IMR-90 (cell line): ENCODE measurements around the gene OVOL3. TPM values are rescaled to one million over a fixed set of nuclear protein-coding genes. Genes with fewer than 3 reads are reported as not detected.

ENCODE experiments used
- ATAC-seq: fragments of 200-7000 bp; cut with Tn5 transposase; 2 replicates; pipeline ENCODE4 v1.9.1; 2020; ENCODE audit warnings: low read depth, mild to moderate bottlenecking, moderate library complexity
- BruUV-seq: library from RNA; stranded (reverse); fragments of 400-500 nt; replicated peaks from 2 replicates; lab custom pipeline; 2021; lab: Mats Ljungman, UMichigan
- CTCF ChIA-PET: fragments of 300-600 bp; formaldehyde crosslinking; extraction: SDS; loops from one replicate; lab custom pipeline; 2021; ENCODE audit warnings: antibody characterized with exemption; lab: Yijun Ruan, JAX
- POLR2A ChIA-PET: fragments of 300-600 bp; sonication (Branson Sonifier 250); formaldehyde crosslinking; loops from one replicate; lab custom pipeline; 2022; ENCODE audit warnings: antibody characterized with exemption; ENCODE audit not compliant: unreplicated experiment; lab: Charles Lee
- DNase-seq: peaks from one replicate; pipeline ENCODE4 v3.0.0; 2013
- H2AFZ ChIP-seq: replicated peaks from 2 replicates; pipeline ENCODE3; 2013; ENCODE audit warnings: low read length, mild to moderate bottlenecking; ENCODE audit not compliant: poor library complexity
- H2AK5ac ChIP-seq: 2 replicates; pipeline ENCODE4 v1.6.1; 2013; ENCODE audit warnings: low read depth, low read length, inconsistent platforms
- H2AK9ac ChIP-seq: replicated peaks from 2 replicates; pipeline ENCODE3; 2013; ENCODE audit warnings: mild to moderate bottlenecking, low read depth, low read length, moderate library complexity; ENCODE audit not compliant: poor library complexity
- H2BK120ac ChIP-seq: 2 replicates; pipeline ENCODE4 v1.6.1; 2013; ENCODE audit warnings: low read depth, low read length, inconsistent platforms
- H2BK15ac ChIP-seq: 3 replicates; pipeline ENCODE4 v1.6.1; 2013; ENCODE audit warnings: low read depth, low read length, inconsistent platforms
- H2BK20ac ChIP-seq: 2 replicates; pipeline ENCODE4 v1.6.1; 2013; ENCODE audit warnings: low read depth, mild to moderate bottlenecking, inconsistent platforms, low read length, moderate library complexity
- H2BK5ac ChIP-seq: 2 replicates; pipeline ENCODE4 v1.6.1; 2013; ENCODE audit warnings: mild to moderate bottlenecking, low read depth, low read length, inconsistent platforms; ENCODE audit not compliant: poor library complexity, severe bottlenecking
- H3K14ac ChIP-seq: replicated peaks from 2 replicates; pipeline ENCODE4 v1.6.1; 2013; ENCODE audit warnings: low read depth, low read length, inconsistent platforms
- H3K18ac ChIP-seq: 2 replicates; pipeline ENCODE4 v1.6.1; 2013; ENCODE audit warnings: low read depth, low read length, control low read depth
- H3K23ac ChIP-seq: 2 replicates; pipeline ENCODE4 v1.6.1; 2013; ENCODE audit warnings: low read depth, low read length, inconsistent platforms
- H3K27ac ChIP-seq: 2 replicates; pipeline ENCODE4 v1.5.1; 2013; ENCODE audit warnings: mild to moderate bottlenecking, control low read depth, low read length; ENCODE audit not compliant: insufficient read depth
- H3K27me3 ChIP-seq: 2 replicates; pipeline ENCODE4 v1.6.1; 2013; ENCODE audit warnings: low read length; ENCODE audit not compliant: control insufficient read depth, insufficient read depth
- H3K36me3 ChIP-seq: 2 replicates; pipeline ENCODE4 v1.6.1; 2013; ENCODE audit warnings: low read length, mixed read lengths; ENCODE audit not compliant: control insufficient read depth, insufficient read depth
- H3K4ac ChIP-seq: 2 replicates; pipeline ENCODE4 v1.6.1; 2013; ENCODE audit warnings: low read depth, low read length, inconsistent platforms
- H3K4me1 ChIP-seq: 2 replicates; pipeline ENCODE4 v1.6.1; 2013; ENCODE audit warnings: low read length, mixed read lengths; ENCODE audit not compliant: control insufficient read depth, insufficient read depth
- H3K4me2 ChIP-seq: 2 replicates; pipeline ENCODE4 v1.6.1; 2013; ENCODE audit warnings: low read depth, mild to moderate bottlenecking, control low read depth, low read length, moderate library complexity
- H3K4me3 ChIP-seq: 2 replicates; pipeline ENCODE4 v1.5.1; 2013; ENCODE audit warnings: low read depth, mild to moderate bottlenecking, control low read depth, low read length, moderate library complexity; ENCODE audit not compliant: insufficient read depth
- H3K56ac ChIP-seq: 2 replicates; pipeline ENCODE4 v1.6.1; 2013; ENCODE audit warnings: low read length, inconsistent platforms; ENCODE audit not compliant: insufficient read depth; ENCODE audit errors: extremely low read depth
- H3K79me1 ChIP-seq, 2 experiments: 2 replicates each; pipeline ENCODE4 v1.6.1; 2013; ENCODE audit warnings: low read length in 2 of 2, inconsistent platforms in 1 of 2, low read depth in 1 of 2
- H3K9ac ChIP-seq: 2 replicates; pipeline ENCODE4 v1.6.1; 2013; ENCODE audit warnings: low read depth, low read length, control low read depth
- H3K9me1 ChIP-seq: 2 replicates; pipeline ENCODE4 v1.6.1; 2013; ENCODE audit warnings: low read length, inconsistent platforms; ENCODE audit not compliant: insufficient read depth
- H3K9me3 ChIP-seq: 2 replicates; pipeline ENCODE4 v1.6.1; 2013; ENCODE audit warnings: low read length; ENCODE audit not compliant: control insufficient read depth, insufficient read depth
- H4K20me1 ChIP-seq: 2 replicates; pipeline ENCODE4 v1.6.1; 2013; ENCODE audit warnings: low read length, inconsistent platforms; ENCODE audit not compliant: insufficient read depth
- H4K5ac ChIP-seq: 2 replicates; pipeline ENCODE4 v1.6.1; 2013; ENCODE audit warnings: mild to moderate bottlenecking, low read depth, low read length, control low read depth
- H4K8ac ChIP-seq, 2 experiments: 2 replicates each; pipeline ENCODE4 v1.6.1; 2013; ENCODE audit warnings: low read depth in 2 of 2, low read length in 2 of 2, control low read depth in 1 of 2, inconsistent platforms in 1 of 2
- H4K91ac ChIP-seq: 2 replicates; pipeline ENCODE4 v1.6.1; 2013; ENCODE audit warnings: low read depth, low read length, inconsistent platforms; ENCODE audit not compliant: insufficient read depth
- BHLHE40 ChIP-seq: fragments of 150-350 bp; IDR thresholded peaks from 2 replicates; pipeline ENCODE4 v1.6.1; 2016; ENCODE audit warnings: mild to moderate bottlenecking, low read depth, low read length
- CEBPB ChIP-seq: IDR thresholded peaks from 2 replicates; pipeline ENCODE4 v1.6.1; 2012; ENCODE audit warnings: low read depth, low read length, improper control_type of control experiment
- CHD1 ChIP-seq: IDR thresholded peaks from 2 replicates; pipeline ENCODE4 v1.6.1; 2012; ENCODE audit warnings: low read depth, low read length, improper control_type of control experiment
- CTCF ChIP-seq: conservative IDR thresholded peaks from 2 replicates; pipeline ENCODE4 v1.5.1; 2012; ENCODE audit warnings: mild to moderate bottlenecking, low read depth, low read length, improper control_type of control experiment
- ELK1 ChIP-seq: fragments of 150-350 bp; IDR thresholded peaks from 2 replicates; pipeline ENCODE4 v1.6.1; 2016; ENCODE audit warnings: low read depth, mild to moderate bottlenecking, low read length, moderate library complexity, borderline replicate concordance
- FOS ChIP-seq: fragments of 150-350 bp; IDR thresholded peaks from 2 replicates; pipeline ENCODE4 v1.6.1; 2016; ENCODE audit warnings: low read depth, low read length
- MAFK ChIP-seq: IDR thresholded peaks from 2 replicates; pipeline ENCODE4 v1.6.1; 2012; ENCODE audit warnings: low read depth, low read length, improper control_type of control experiment
- MAZ ChIP-seq: IDR thresholded peaks from 2 replicates; pipeline ENCODE4 v1.6.1; 2012; ENCODE audit warnings: low read depth, mild to moderate bottlenecking, low read length, improper control_type of control experiment, moderate library complexity, borderline replicate concordance
- POLR2A ChIP-seq: IDR thresholded peaks from 2 replicates; pipeline ENCODE4 v1.6.1; 2012; ENCODE audit warnings: mild to moderate bottlenecking, low read depth, low read length
- RCOR1 ChIP-seq: IDR thresholded peaks from 2 replicates; pipeline ENCODE4 v1.6.1; 2012; ENCODE audit warnings: mild to moderate bottlenecking, low read length, improper control_type of control experiment; ENCODE audit not compliant: insufficient replicate concordance
- RFX5 ChIP-seq: IDR thresholded peaks from 2 replicates; pipeline ENCODE4 v1.8.0; 2012; ENCODE audit warnings: low read depth, mild to moderate bottlenecking, low read length, moderate library complexity
- SMC3 ChIP-seq: fragments of 150-350 bp; IDR thresholded peaks from 2 replicates; pipeline ENCODE4 v1.6.1; 2016; ENCODE audit warnings: low read depth, mild to moderate bottlenecking, antibody characterized with exemption, low read length, moderate library complexity
- USF2 ChIP-seq: fragments of 150-350 bp; IDR thresholded peaks from 2 replicates; pipeline ENCODE4 v1.6.1; 2017; ENCODE audit warnings: mild to moderate bottlenecking, antibody characterized with exemption, low read length, low read depth
- WGBS, 2 experiments: methylation state at CpG; one replicate each; pipeline versions ENCODE4 v1.1.5 to v1.1.7; 2013; ENCODE audit warnings: missing lambda C conversion rate in 2 of 2; ENCODE audit not compliant: insufficient read length in 1 of 2; ENCODE audit errors: extremely low coverage in 2 of 2; 5-methylcytosine and 5-hydroxymethylcytosine counted together
- dilution Hi-C: fragments of 300-500 bp; cut with HindIII; formaldehyde crosslinking; loops from one replicate; pipeline ENCODE4 v1.14.3; 2018; ENCODE audit warnings: low sequenced_read_pairs; ENCODE audit not compliant: unreplicated experiment
- in situ Hi-C: fragments of 300-500 bp; cut with MboI; formaldehyde crosslinking; loops from 3 replicates; pipeline ENCODE4 v1.14.3; 2019; ENCODE audit warnings: low sequenced_read_pairs, inconsistent platforms, mixed read lengths
- intact Hi-C: fragments of 100-400 bp; cut with micrococcal nuclease; formaldehyde crosslinking; loops from 2 replicates; pipeline ENCODE4 v1.10.0; 2022
- polyA plus RNA-seq, 3 experiments: library from polyadenylated mRNA; depleted of rRNA; stranded (reverse); fragments of >200 nt; gene quantifications; 2 replicates each; pipeline ENCODE4 v1.2.3, GENCODE V29; 2012; ENCODE audit warnings: low replicate concordance in 1 of 3
- total RNA-seq: library from RNA; depleted of rRNA; stranded (reverse); fragments of >200 nt; gene quantifications from 2 replicates; pipeline ENCODE4 v1.2.3, GENCODE V29; 2012

Gene OVOL3
- total and polyA plus RNA-seq, 2 of the 4 experiments (the other 2 are of a cell fraction), result not detected

- Histone ChIP-seq H4K5ac (peak within 1 kb of the TSS; percentile 91), H3K4ac (peak within 1 kb of the TSS; percentile 99), H3K18ac (peak within 1 kb of the TSS; percentile 84), H2BK120ac (peak within 1 kb of the TSS; percentile 63), H3K9ac (peak within 1 kb of the TSS; percentile 99), H3K23ac (peak within 1 kb of the TSS; percentile 96), H3K4me2 (peak within 1 kb of the TSS; percentile 85), H3K56ac (peak within 1 kb of the TSS; percentile 94), H2AFZ (peak within 1 kb of the TSS; percentile 96), H2BK15ac (peak within 1 kb of the TSS; percentile 68; the same call in 1 of the 3 replicates), H3K36me3 (peaks cover 19% of the 10 kb centered on the region), H2AK9ac (peak within 1 kb of the TSS; percentile 100), H4K20me1 (peaks cover 24% of the 10 kb centered on the region), H2AK5ac (peak within 1 kb of the TSS; percentile 87), H3K9me3 (no peaks in the 10 kb centered on the region), H4K8ac (peak within 1 kb of the TSS; percentile 93 to 94), H2BK5ac (peak within 1 kb of the TSS; percentile 92), H3K4me3 (peak within 1 kb of the TSS; percentile 96), H3K79me1 (peaks cover 26 to 38% of the 10 kb centered on the region in 2 experiments), H3K4me1 (peaks cover 10% of the 10 kb centered on the region), H4K91ac (peak within 1 kb of the TSS; percentile 93), H3K14ac (peak within 1 kb of the TSS; percentile 98), H3K9me1 (peaks cover 9% of the 10 kb centered on the region), H3K27me3 (no peaks in the 10 kb centered on the region), H3K27ac (peak within 1 kb of the TSS; percentile 95), H2BK20ac (no peak within 1 kb of the TSS)
- in situ Hi-C loops (no loop called here), dilution Hi-C loops (no loop called here), intact Hi-C loops (loop anchor here (2.0 kb wide), 1 partner anchor 25 kb away; the partner anchor contains the start of genes POLR2I and TBCB)
- peak; percentile 84 for ATAC-seq
- no TSS peak for BruUV-seq
- ChIA-PET CTCF (interaction anchor here (1.2 to 1.4 kb wide), 2 partner anchors 11 to 12 kb away, joined by 3 to 4 read pairs; no protein-coding TSS in a partner anchor), POLR2A (interaction anchor here (0.6 kb wide), 1 partner anchor 21 kb away, joined by 17 read pairs; no protein-coding TSS in a partner anchor)
- DNase-seq, result peak; percentile 93
- WGBS, 2 experiments, result 1% methylated on average over 35 of the region's 75 CpGs; no CpG with 5 or more reads in 1 of the 2 experiments
- TF ChIP-seq CEBPB (no peak), MAZ (peak; percentile 96), SMC3 (0 out of 2 replicates have a peak, but pooled peaks have one; percentile 9), RFX5 (no peak), CTCF (no peak), BHLHE40 (peak; percentile 32; the same call in 1 of the 2 replicates), RCOR1 (peak; percentile 9), USF2 (peak; percentile 17; the same call in 1 of the 2 replicates), ELK1 (no peak), FOS (peak; percentile 70), CHD1 (no peak), POLR2A (peak; percentile 92), MAFK (no peak)
Measured at GRCh38 chr19:36139473-36140303, 28.7 kb downstream of the OVOL3 start, which contains the start of gene CAPNS1. CAPNS1 (plus strand) TSS chr19:36140066; CDS start chr19:36141012, 946 bp downstream.
